ENCODE results near the gene MUSTN1.

- TF ChIP-seq POLR2A (IDR thresholded peaks at IDR 0.05), result no peak
- TF ChIP-seq, protein P1, sequence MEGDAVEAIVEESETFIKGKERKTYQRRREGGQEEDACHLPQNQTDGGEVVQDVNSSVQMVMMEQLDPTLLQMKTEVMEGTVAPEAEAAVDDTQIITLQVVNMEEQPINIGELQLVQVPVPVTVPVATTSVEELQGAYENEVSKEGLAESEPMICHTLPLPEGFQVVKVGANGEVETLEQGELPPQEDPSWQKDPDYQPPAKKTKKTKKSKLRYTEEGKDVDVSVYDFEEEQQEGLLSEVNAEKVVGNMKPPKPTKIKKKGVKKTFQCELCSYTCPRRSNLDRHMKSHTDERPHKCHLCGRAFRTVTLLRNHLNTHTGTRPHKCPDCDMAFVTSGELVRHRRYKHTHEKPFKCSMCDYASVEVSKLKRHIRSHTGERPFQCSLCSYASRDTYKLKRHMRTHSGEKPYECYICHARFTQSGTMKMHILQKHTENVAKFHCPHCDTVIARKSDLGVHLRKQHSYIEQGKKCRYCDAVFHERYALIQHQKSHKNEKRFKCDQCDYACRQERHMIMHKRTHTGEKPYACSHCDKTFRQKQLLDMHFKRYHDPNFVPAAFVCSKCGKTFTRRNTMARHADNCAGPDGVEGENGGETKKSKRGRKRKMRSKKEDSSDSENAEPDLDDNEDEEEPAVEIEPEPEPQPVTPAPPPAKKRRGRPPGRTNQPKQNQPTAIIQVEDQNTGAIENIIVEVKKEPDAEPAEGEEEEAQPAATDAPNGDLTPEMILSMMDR (IDR thresholded peaks at IDR 0.05), result no peak
- TF ChIP-seq POLR2AphosphoS5 (IDR thresholded peaks at IDR 0.05), result no peak
Observed at GRCh38 chr3:52793702-52794611, 40.9 kb downstream of the MUSTN1 start.
